Left kidney (tissue), 2 donors: ENCODE measurements around the gene PTCH1. TPM values are rescaled to one million over a fixed set of nuclear protein-coding genes. Genes with fewer than 3 reads are reported as not detected.

ENCODE experiments used
- DNase-seq: peaks from one replicate; pipeline ENCODE4 v3.0.0-alpha.2; 2013
- polyA plus RNA-seq: library from polyadenylated mRNA; unstranded; fragments of 120-200 nt; gene quantifications from one replicate; pipeline ENCODE4 v1.2.1, GENCODE V29; 2013; ENCODE audit not compliant: insufficient read length

Gene PTCH1
- polyA plus RNA-seq, 1 donor = 33.8 TPM

DNA sequence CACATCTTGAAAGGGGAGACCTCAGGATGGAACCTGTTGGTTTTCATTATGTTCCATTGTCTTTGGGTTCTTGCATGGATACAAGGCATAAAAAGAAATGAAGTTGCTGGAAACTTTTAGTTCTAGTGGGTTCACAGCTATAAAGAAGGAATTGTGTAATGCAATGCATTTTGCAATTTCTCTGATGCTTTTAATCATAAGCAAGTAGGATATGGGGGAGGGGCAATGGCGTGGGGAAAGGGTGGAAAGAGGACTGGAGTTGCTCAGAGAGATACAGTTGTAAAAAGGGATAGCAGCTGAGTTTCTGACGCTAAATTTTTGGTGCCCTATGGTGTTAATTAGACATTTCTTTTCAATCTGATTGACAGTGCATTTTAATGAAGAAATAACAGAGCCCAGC lies 110.7 kb downstream of the PTCH1 start:
- no peak for DNase-seq

GRCh38 chr9:95399261-95399660 lies 117.5 kb downstream of the PTCH1 start:
- no peak for DNase-seq

Other genes with a start within 250 kb of the PTCH1 start
- gene FANCC, start 199.3 kb downstream of the PTCH1 start, polyA plus RNA-seq = 24.8 TPM